Occipital lobe (tissue), 2 donors: ENCODE results near the gene TPD52L2. TPM values are rescaled to one million over a fixed set of nuclear protein-coding genes. Genes with fewer than 3 reads are reported as not detected.
"Not testable (repeated sequence)": the region's sequence is repeated elsewhere in the genome, so short reads cannot be mapped to it uniquely, and the experiment has no call there.

ENCODE experiments used
- DNase-seq: peaks from one replicate; lab custom pipeline; 2025; lab: John Stamatoyannopoulos, UW
- total RNA-seq: library from RNA; depleted of rRNA; stranded (reverse); fragments of >200 nt; gene quantifications from one replicate; pipeline ENCODE4 v1.2.3, GENCODE V29; 2014

The TPD52L2 gene
- total RNA-seq, 1 donor from 2014 or later = 20.3 TPM

GRCh38 chr20:63855363-63856097 is 9.5 kb upstream of the TPD52L2 start:
- no peak for DNase-seq

- DNase-seq = no peak
Measured at GRCh38 chr20:63856098-63856511, 9.0 kb upstream of the TPD52L2 start.

- no peak for DNase-seq
Measured at GRCh38 chr20:63857764-63858392, 7.2 kb upstream of the TPD52L2 start.

GRCh38 chr20:63858393-63859165 is 6.5 kb upstream of the TPD52L2 start:
- no peak for DNase-seq

GRCh38 chr20:63859166-63859699 is 5.8 kb upstream of the TPD52L2 start:
- DNase-seq = no peak

GRCh38 chr20:63860325-63861051 is 4.6 kb upstream of the TPD52L2 start:
- DNase-seq = no peak

GRCh38 chr20:63861365-63861934 is 3.6 kb upstream of the TPD52L2 start, which contains the start of gene ABHD16B:
Gene ABHD16B (plus strand): TSS chr20:63861498. CDS start chr20:63861541, 43 bp downstream.
- DNase-seq = no peak

GRCh38 chr20:63861981-63862901 is 2.8 kb upstream of the TPD52L2 start:
- DNase-seq = no peak

- no peak for DNase-seq
Measured at GRCh38 chr20:63863021-63863797, 1.9 kb upstream of the TPD52L2 start.

- peak; percentile 53 for DNase-seq
Measured at GRCh38 chr20:63863798-63864544, 1.1 kb upstream of the TPD52L2 start.

GRCh38 chr20:63864545-63864977 is 509 bp upstream of the TPD52L2 start:
- DNase-seq = no peak

GRCh38 chr20:63867042-63867441 is 2.0 kb downstream of the TPD52L2 start:
- DNase-seq = not testable (repeated sequence)

GRCh38 chr20:63868264-63868663 is 3.2 kb downstream of the TPD52L2 start:
- no peak for DNase-seq

- no peak for DNase-seq
Measured at GRCh38 chr20:63873477-63873971, 8.5 kb downstream of the TPD52L2 start.

GRCh38 chr20:63874241-63874640 is 9.2 kb downstream of the TPD52L2 start:
- not testable (repeated sequence) for DNase-seq

- no peak for DNase-seq
Measured at GRCh38 chr20:63876489-63877036, 11.5 kb downstream of the TPD52L2 start.

GRCh38 chr20:63877755-63878470 is 12.8 kb downstream of the TPD52L2 start:
- no peak for DNase-seq
